Measurements from ENCODE around the gene GALNT2.

Gene GALNT2

DNA sequence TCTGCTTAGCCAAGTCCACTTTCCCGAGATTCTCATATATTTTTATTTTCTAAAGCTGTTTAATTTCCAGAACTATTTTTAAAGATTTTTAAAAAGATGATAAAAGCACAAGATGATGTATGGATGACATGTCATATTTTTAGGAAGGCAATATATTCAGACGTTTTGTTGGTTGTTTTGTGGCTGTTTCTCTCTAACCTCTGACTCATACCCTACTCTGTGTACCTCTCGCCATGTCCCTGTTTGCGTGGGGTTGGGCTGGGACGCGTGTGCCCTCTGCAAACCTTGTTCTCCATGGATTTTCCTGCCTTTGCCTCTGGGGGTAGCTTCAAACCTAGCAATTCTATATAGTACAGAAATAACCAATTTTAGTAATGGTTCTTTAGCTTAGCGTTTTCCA is 132.0 kb downstream of the GALNT2 start:
- H3K4me3 ChIP-seq (ENCODE audit: low read depth in 1 of 2, low read length in 2 of 2) = no peak overlapping the region
- no peaks in the 10 kb centered on the region for H3K4me1 ChIP-seq (ENCODE audit: control insufficient read depth in 1 of 2, insufficient read depth in 2 of 2, low read length in 2 of 2)
- H3K9me3 ChIP-seq (ENCODE audit: control insufficient read depth in 1 of 2, low read length in 2 of 2) = no peaks in the 10 kb centered on the region
- no peaks in the 10 kb centered on the region for H3K27me3 ChIP-seq (ENCODE audit: low read depth, low read length)
- peaks cover 9 to 21% of the 10 kb centered on the region in 2 donors for H3K36me3 ChIP-seq (ENCODE audit: control insufficient read depth in 1 of 2, insufficient read depth in 2 of 2, low read length in 2 of 2)
- H3K27ac ChIP-seq (ENCODE audit: low read length) = no peak overlapping the region

DNA sequence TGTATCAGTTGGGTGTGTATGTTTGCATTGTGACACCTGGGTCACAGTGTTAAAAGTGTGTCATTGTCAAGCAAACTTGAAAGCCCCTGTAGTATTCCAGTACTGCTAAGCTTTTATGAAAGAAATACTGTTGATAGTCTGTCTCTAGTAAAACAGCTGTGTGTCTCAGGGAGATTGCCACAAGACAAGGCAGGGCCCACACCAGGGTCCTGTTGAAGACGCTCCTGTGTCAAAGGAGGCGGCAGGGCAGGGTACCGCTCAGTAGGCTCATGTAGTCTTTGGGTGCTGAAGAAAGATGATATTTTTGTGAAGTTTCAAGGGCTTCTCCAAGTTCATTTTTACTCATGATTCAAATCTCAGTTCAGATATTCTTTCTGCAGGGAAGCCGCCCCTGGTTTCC is 132.5 kb downstream of the GALNT2 start:
- Histone ChIP-seq H3K27me3 (ENCODE audit: low read depth, low read length) (no peaks in the 10 kb centered on the region), H3K4me3 (ENCODE audit: low read depth in 1 of 2, low read length in 2 of 2) (no peak overlapping the region), H3K4me1 (ENCODE audit: control insufficient read depth in 1 of 2, insufficient read depth in 2 of 2, low read length in 2 of 2) (no peaks in the 10 kb centered on the region), H3K9me3 (ENCODE audit: control insufficient read depth in 1 of 2, low read length in 2 of 2) (no peaks in the 10 kb centered on the region), H3K36me3 (ENCODE audit: control insufficient read depth in 1 of 2, insufficient read depth in 2 of 2, low read length in 2 of 2) (peaks cover 9 to 26% of the 10 kb centered on the region in 2 donors), H3K27ac (ENCODE audit: low read length) (no peak overlapping the region)

DNA sequence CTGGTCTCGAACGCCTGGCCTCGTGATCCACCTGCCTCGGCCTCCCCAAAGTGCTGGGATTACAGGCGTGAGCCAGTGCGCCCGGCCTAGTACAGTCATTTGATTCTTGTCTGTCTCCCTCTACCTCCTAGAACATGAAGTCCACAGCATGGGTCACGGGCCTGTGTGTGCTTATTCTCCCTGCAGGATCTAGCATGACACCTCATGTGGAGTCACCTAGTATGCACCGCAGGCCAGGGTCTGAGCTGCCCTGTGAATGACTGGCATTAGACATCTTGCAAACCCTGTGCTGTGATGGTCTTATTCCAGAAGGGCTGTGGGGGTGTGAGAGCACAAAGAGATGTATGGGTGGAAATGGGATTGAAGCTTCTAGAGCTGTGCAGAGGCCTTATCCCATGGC is 133.2 kb downstream of the GALNT2 start:
- no peaks in the 10 kb centered on the region for H3K4me1 ChIP-seq (ENCODE audit: control insufficient read depth in 1 of 2, insufficient read depth in 2 of 2, low read length in 2 of 2)
- H3K36me3 ChIP-seq (ENCODE audit: control insufficient read depth in 1 of 2, insufficient read depth in 2 of 2, low read length in 2 of 2) = peaks cover 13 to 27% of the 10 kb centered on the region in 2 donors
- H3K27ac ChIP-seq (ENCODE audit: low read length) = no peak overlapping the region

DNA sequence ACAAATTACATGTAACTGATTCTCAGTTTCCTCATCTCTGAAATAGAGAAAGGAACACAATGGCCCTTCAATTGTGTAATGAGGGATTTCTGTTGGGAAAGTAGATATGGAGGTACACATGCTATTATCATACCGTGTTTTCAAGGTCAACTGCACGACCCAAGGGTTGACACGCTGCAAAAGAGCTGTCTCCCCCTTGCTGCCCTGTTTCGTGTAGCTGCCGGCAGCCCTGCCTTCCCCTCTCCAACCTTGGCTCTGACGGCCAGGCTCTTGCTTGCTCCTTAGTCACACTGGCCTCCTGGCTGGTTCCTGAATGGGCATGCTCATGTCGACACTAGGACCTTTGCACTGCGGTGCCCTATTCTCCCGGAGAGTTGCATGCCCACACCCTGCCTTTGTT is 134.4 kb downstream of the GALNT2 start:
- Histone ChIP-seq H3K9me3 (ENCODE audit: control insufficient read depth in 1 of 2, low read length in 2 of 2) (no peaks in the 10 kb centered on the region), H3K36me3 (ENCODE audit: control insufficient read depth in 1 of 2, insufficient read depth in 2 of 2, low read length in 2 of 2) (peaks cover 13 to 27% of the 10 kb centered on the region in 2 donors), H3K27ac (ENCODE audit: low read length) (no peak overlapping the region), H3K4me3 (ENCODE audit: low read depth in 1 of 2, low read length in 2 of 2) (no peak overlapping the region), H3K27me3 (ENCODE audit: low read depth, low read length) (no peaks in the 10 kb centered on the region), H3K4me1 (ENCODE audit: control insufficient read depth in 1 of 2, insufficient read depth in 2 of 2, low read length in 2 of 2) (no peaks in the 10 kb centered on the region)

More for the DNA sequence above, 133.2 kb downstream of the GALNT2 start:
- Histone ChIP-seq H3K4me3 (ENCODE audit: low read depth in 1 of 2, low read length in 2 of 2) (no peak overlapping the region), H3K9me3 (ENCODE audit: control insufficient read depth in 1 of 2, low read length in 2 of 2) (no peaks in the 10 kb centered on the region), H3K27me3 (ENCODE audit: low read depth, low read length) (no peaks in the 10 kb centered on the region)

DNA sequence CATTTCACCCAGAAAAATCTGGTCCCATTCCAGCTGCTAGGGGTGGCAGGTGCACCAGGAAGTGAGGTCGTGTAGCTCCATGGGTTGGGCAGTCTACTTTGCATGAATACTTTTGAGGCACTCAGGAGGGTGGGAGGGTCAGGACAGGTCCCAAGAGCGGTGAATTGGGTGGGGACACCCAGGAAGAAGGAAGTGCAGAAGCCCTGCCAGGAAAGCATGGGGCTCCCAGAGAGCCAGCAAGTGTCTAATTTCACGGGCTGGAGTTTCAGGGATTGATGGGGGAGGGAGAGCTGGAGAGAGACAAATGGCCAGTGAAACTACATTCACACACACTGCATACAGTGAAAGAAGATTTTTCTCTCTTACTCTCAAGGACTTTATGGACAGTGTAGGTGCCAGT is 137.8 kb downstream of the GALNT2 start:
- H3K27ac ChIP-seq (ENCODE audit: low read length) = no peak overlapping the region
- H3K27me3 ChIP-seq (ENCODE audit: low read depth, low read length) = no peaks in the 10 kb centered on the region
- H3K9me3 ChIP-seq (ENCODE audit: control insufficient read depth in 1 of 2, low read length in 2 of 2) = no peaks in the 10 kb centered on the region
- H3K4me1 ChIP-seq (ENCODE audit: control insufficient read depth in 1 of 2, insufficient read depth in 2 of 2, low read length in 2 of 2) = no peaks in the 10 kb centered on the region
- H3K36me3 ChIP-seq (ENCODE audit: control insufficient read depth in 1 of 2, insufficient read depth in 2 of 2, low read length in 2 of 2) = peaks cover 13 to 26% of the 10 kb centered on the region in 2 donors
- H3K4me3 ChIP-seq (ENCODE audit: low read depth in 1 of 2, low read length in 2 of 2) = no peak overlapping the region

DNA sequence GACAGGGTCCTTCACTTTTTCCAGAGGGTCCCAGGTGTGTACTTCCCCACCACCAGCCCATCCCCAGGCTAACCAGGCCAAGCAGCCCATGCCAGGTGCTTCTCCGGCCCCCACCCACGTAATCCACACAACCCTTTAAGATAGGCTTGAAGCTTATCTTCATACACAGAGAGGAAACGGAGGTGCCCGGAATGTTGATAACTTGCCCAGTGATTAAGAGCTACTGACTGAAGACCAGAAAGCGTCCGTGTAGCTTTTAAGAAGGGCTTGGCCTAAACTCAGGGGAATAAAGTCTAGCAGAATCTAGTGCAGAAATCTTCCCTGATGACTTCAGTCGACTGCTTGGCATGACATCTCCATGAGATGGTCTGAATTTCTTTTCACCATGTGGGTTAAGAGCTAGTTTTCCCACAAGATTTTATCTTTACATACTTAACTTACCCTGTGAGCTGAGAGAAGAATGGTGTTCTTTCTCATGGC is 138.7 kb downstream of the GALNT2 start:
- Histone ChIP-seq H3K27me3 (ENCODE audit: low read depth, low read length) (no peaks in the 10 kb centered on the region), H3K4me3 (ENCODE audit: low read depth in 1 of 2, low read length in 2 of 2) (no peak overlapping the region), H3K4me1 (ENCODE audit: control insufficient read depth in 1 of 2, insufficient read depth in 2 of 2, low read length in 2 of 2) (no peaks in the 10 kb centered on the region), H3K9me3 (ENCODE audit: control insufficient read depth in 1 of 2, low read length in 2 of 2) (no peaks in the 10 kb centered on the region), H3K36me3 (ENCODE audit: control insufficient read depth in 1 of 2, insufficient read depth in 2 of 2, low read length in 2 of 2) (peaks cover 13 to 23% of the 10 kb centered on the region in 2 donors), H3K27ac (ENCODE audit: low read length) (no peak overlapping the region)

DNA sequence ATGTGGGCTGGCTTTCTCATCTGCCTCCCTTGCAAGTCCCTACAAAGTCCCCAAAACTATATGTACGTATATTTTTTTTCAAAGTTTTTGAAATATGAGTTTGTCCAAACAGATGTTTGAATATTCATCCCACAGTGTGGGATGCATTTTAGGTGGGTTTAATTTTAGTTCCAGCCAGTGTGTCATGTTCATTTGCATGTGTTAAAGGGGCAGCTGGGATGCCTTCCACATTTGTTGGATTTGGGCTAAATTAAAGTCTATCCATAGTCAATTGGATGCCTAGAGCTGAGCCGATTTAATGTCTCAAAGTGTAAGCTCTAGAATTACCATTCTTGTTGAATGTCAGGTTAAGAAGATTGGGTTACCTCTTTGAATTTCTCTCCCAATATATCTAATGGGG is 139.2 kb downstream of the GALNT2 start:
- Histone ChIP-seq H3K36me3 (ENCODE audit: control insufficient read depth in 1 of 2, insufficient read depth in 2 of 2, low read length in 2 of 2) (peaks cover 13 to 22% of the 10 kb centered on the region in 2 donors), H3K4me1 (ENCODE audit: control insufficient read depth in 1 of 2, insufficient read depth in 2 of 2, low read length in 2 of 2) (no peaks in the 10 kb centered on the region), H3K27ac (ENCODE audit: low read length) (no peak overlapping the region), H3K9me3 (ENCODE audit: control insufficient read depth in 1 of 2, low read length in 2 of 2) (no peaks in the 10 kb centered on the region), H3K27me3 (ENCODE audit: low read depth, low read length) (no peaks in the 10 kb centered on the region), H3K4me3 (ENCODE audit: low read depth in 1 of 2, low read length in 2 of 2) (no peak overlapping the region)

DNA sequence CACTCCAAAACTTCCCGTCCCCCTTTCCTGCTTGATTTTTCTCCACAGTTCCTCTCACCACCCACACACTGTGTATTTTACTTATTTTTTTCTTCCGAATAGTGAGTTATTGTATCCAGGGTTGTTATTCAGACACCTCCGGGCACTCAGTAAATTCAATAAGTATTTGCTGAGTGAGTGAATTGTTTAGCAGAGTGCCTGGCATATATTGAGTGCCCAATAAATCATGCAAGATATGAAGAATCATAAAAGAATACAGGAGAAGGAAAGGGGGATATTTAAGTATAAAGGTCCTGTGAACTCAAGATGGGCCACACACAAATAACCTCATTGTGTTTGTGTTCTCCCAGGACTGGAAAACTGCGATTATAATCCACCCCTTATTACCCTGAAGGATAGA is 139.9 kb downstream of the GALNT2 start:
- Histone ChIP-seq H3K36me3 (ENCODE audit: control insufficient read depth in 1 of 2, insufficient read depth in 2 of 2, low read length in 2 of 2) (peaks cover 13 to 22% of the 10 kb centered on the region in 2 donors), H3K9me3 (ENCODE audit: control insufficient read depth in 1 of 2, low read length in 2 of 2) (no peaks in the 10 kb centered on the region), H3K4me1 (ENCODE audit: control insufficient read depth in 1 of 2, insufficient read depth in 2 of 2, low read length in 2 of 2) (peaks cover 0 to 3% of the 10 kb centered on the region in 2 donors), H3K4me3 (ENCODE audit: low read depth in 1 of 2, low read length in 2 of 2) (no peak overlapping the region), H3K27ac (ENCODE audit: low read length) (no peak overlapping the region), H3K27me3 (ENCODE audit: low read depth, low read length) (no peaks in the 10 kb centered on the region)

DNA sequence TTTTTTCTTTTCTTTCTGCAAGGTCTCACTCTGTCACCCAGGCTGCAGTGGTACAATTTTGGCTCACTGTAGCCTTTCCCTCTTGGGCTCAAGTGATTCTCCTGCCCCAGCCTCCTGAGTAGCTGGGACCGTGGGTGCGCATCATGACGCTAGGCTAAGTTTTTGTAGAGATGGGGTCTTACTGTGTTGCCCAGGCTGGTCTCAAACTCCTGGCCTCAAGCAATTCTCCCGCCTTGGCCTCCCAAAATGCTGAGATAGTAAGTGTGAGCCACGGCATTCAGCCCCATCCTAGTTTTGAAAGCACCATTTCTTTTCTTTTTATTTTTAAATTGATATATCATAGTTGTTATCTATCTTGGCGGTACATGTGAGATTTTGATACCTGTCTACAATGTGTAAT is 140.6 kb downstream of the GALNT2 start:
- no peak overlapping the region for H3K27ac ChIP-seq (ENCODE audit: low read length)
- no peaks in the 10 kb centered on the region for H3K9me3 ChIP-seq (ENCODE audit: control insufficient read depth in 1 of 2, low read length in 2 of 2)
- peaks cover 0 to 4% of the 10 kb centered on the region in 2 donors for H3K4me1 ChIP-seq (ENCODE audit: control insufficient read depth in 1 of 2, insufficient read depth in 2 of 2, low read length in 2 of 2)
- peaks cover 9 to 20% of the 10 kb centered on the region in 2 donors for H3K36me3 ChIP-seq (ENCODE audit: control insufficient read depth in 1 of 2, insufficient read depth in 2 of 2, low read length in 2 of 2)
- no peak overlapping the region for H3K4me3 ChIP-seq (ENCODE audit: low read depth in 1 of 2, low read length in 2 of 2)
- no peaks in the 10 kb centered on the region for H3K27me3 ChIP-seq (ENCODE audit: low read depth, low read length)

DNA sequence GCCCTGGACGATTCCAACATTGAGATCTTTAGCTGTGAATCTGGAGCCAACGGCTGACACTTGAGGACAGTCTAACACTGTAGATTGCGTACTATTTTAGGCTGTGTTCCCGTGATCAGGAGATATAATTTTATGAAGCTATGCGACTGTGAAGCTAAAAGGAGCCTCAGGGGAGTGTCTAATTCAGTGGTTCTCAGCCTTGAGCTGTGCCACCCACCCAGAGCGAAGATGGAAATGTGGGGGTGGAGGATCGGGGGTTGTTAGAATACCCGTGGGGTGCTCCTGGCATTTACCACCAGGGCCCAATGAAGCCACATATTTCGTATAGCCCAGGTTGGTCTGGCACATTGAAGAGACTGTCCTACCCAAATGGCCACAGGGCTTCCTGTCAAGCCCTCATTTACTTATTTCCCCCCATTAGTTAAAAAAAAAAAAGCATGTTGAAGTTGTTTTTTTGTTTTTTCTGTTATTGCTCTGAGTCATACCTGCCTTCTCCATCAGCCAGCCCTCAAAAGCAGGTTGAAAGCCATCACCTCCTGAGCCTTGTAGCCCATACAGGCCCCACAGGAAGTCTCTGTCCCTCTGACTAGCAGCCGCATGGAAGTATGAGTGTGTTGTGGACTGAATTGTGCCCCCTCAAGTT is 141.7 kb downstream of the GALNT2 start:
- Histone ChIP-seq H3K4me1 (ENCODE audit: control insufficient read depth in 1 of 2, insufficient read depth in 2 of 2, low read length in 2 of 2) (peaks cover 0 to 4% of the 10 kb centered on the region in 2 donors), H3K36me3 (ENCODE audit: control insufficient read depth in 1 of 2, insufficient read depth in 2 of 2, low read length in 2 of 2) (peaks cover 4 to 9% of the 10 kb centered on the region in 2 donors), H3K27ac (ENCODE audit: low read length) (no peak overlapping the region), H3K4me3 (ENCODE audit: low read depth in 1 of 2, low read length in 2 of 2) (no peak overlapping the region), H3K9me3 (ENCODE audit: control insufficient read depth in 1 of 2, low read length in 2 of 2) (no peaks in the 10 kb centered on the region), H3K27me3 (ENCODE audit: low read depth, low read length) (no peaks in the 10 kb centered on the region)

DNA sequence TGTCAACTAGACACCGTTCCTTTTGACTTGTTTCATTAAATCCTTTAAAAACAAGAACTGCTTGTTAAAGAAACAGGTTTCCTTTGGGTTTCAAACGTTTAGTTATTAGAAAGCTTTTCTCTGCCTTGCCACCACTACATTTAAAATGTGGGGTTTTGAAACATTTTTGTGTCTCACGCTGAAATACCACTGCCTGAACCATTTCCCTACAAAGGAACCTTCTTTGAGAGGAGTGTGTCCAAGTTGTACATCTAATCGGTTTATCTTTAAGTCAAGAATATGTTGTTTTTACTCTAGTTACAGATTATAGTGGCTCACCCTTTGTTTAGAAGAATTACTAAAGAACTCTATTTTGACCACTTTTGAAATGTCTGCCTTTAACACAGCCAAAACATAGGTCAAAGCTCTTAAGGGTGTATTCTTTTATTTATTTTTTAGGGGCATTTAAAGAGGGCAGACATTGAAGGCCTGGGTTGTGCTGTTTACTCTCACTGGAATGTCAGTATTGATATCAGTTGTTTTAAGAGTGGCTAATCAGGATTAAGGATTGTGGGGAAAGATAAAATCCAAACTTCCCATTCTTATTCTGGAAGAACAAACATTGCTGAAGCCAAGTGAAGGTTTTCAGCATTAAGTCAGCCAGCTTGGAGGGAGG is 143.4 kb downstream of the GALNT2 start:
- peaks cover 0 to 4% of the 10 kb centered on the region in 2 donors for H3K4me1 ChIP-seq (ENCODE audit: control insufficient read depth in 1 of 2, insufficient read depth in 2 of 2, low read length in 2 of 2)

More for the DNA sequence above, 143.4 kb downstream of the GALNT2 start:
- no peak overlapping the region for H3K4me3 ChIP-seq (ENCODE audit: low read depth in 1 of 2, low read length in 2 of 2)
- H3K27me3 ChIP-seq (ENCODE audit: low read depth, low read length) = no peaks in the 10 kb centered on the region
- H3K9me3 ChIP-seq (ENCODE audit: control insufficient read depth in 1 of 2, low read length in 2 of 2) = no peaks in the 10 kb centered on the region
- peaks cover 0 to 3% of the 10 kb centered on the region in 2 donors for H3K36me3 ChIP-seq (ENCODE audit: control insufficient read depth in 1 of 2, insufficient read depth in 2 of 2, low read length in 2 of 2)
- no peak overlapping the region for H3K27ac ChIP-seq (ENCODE audit: low read length)

Data from muscle layer of duodenum (tissue), 2 donors.